Glomerular visceral epithelial cell (primary cell): ENCODE results near the gene TPST1.
A peak's percentile ranks its signal among the peaks of the same experiment; 100 is the strongest.
"Not testable (repeated sequence)": the region's sequence is repeated elsewhere in the genome, so short reads cannot be mapped to it uniquely, and the experiment has no call there.

Source experiments
- DNase-seq: peaks from one replicate; pipeline ENCODE4 v3.0.0-alpha.2; 2016; ENCODE audit errors: extremely low spot score

The TPST1 gene

GRCh38 chr7:66283003-66283920 is 78.1 kb downstream of the TPST1 start:
- DNase-seq: peak; percentile 49

- no peak for DNase-seq
These were observed 90.9 kb downstream of the TPST1 start for GRCh38 chr7:66296001-66296521.

GRCh38 chr7:66296557-66296956 is 91.4 kb downstream of the TPST1 start:
- DNase-seq: no peak

GRCh38 chr7:66297579-66297978 is 92.4 kb downstream of the TPST1 start:
- no peak for DNase-seq

- no peak for DNase-seq
These were observed 96.1 kb downstream of the TPST1 start for GRCh38 chr7:66301249-66301648.

GRCh38 chr7:66301737-66302136 is 96.6 kb downstream of the TPST1 start:
- no peak for DNase-seq

GRCh38 chr7:66303454-66304155 is 98.5 kb downstream of the TPST1 start:
- no peak for DNase-seq

GRCh38 chr7:66304536-66304935 is 99.4 kb downstream of the TPST1 start:
- no peak for DNase-seq

- no peak for DNase-seq
These were observed 101.1 kb downstream of the TPST1 start for GRCh38 chr7:66306243-66306642.

- no peak for DNase-seq
These were observed 102.6 kb downstream of the TPST1 start for GRCh38 chr7:66307591-66308215.

GRCh38 chr7:66308411-66308810 is 103.3 kb downstream of the TPST1 start:
- no peak for DNase-seq

GRCh38 chr7:66310620-66311019 is 105.5 kb downstream of the TPST1 start:
- DNase-seq: no peak

GRCh38 chr7:66313886-66314568 is 108.9 kb downstream of the TPST1 start:
- no peak for DNase-seq

- no peak for DNase-seq
These were observed 110.1 kb downstream of the TPST1 start for GRCh38 chr7:66315192-66315591.

- no peak for DNase-seq
These were observed 114.4 kb downstream of the TPST1 start for GRCh38 chr7:66319407-66319979.

- no peak for DNase-seq
These were observed 116.1 kb downstream of the TPST1 start for GRCh38 chr7:66321283-66321682.

- no peak for DNase-seq
These were observed 118.1 kb downstream of the TPST1 start for GRCh38 chr7:66323114-66323796.

GRCh38 chr7:66324985-66325384 is 119.9 kb downstream of the TPST1 start:
- not testable (repeated sequence) for DNase-seq

GRCh38 chr7:66326501-66327215 is 121.5 kb downstream of the TPST1 start:
- DNase-seq: no peak

GRCh38 chr7:66330961-66331360 is 125.8 kb downstream of the TPST1 start:
- DNase-seq: no peak
